Stimulated activated CD8-positive, alpha-beta memory T cell treated with anti-CD3 and anti-CD28 coated beads, Interleukin-4, amount 100 ng/mL, for 4 hours (primary cell): ENCODE data around the gene RAD51AP2.
"Not testable (repeated sequence)": the region's sequence is repeated elsewhere in the genome, so short reads cannot be mapped to it uniquely, and the experiment has no call there.

Experiments
- DNase-seq, 2 donors: peaks; one replicate each; pipeline ENCODE4 v3.0.0-alpha.2; 2020; ENCODE audit warnings: low read depth in 2 of 2, low spot score in 1 of 2

RAD51AP2 gene

DNA sequence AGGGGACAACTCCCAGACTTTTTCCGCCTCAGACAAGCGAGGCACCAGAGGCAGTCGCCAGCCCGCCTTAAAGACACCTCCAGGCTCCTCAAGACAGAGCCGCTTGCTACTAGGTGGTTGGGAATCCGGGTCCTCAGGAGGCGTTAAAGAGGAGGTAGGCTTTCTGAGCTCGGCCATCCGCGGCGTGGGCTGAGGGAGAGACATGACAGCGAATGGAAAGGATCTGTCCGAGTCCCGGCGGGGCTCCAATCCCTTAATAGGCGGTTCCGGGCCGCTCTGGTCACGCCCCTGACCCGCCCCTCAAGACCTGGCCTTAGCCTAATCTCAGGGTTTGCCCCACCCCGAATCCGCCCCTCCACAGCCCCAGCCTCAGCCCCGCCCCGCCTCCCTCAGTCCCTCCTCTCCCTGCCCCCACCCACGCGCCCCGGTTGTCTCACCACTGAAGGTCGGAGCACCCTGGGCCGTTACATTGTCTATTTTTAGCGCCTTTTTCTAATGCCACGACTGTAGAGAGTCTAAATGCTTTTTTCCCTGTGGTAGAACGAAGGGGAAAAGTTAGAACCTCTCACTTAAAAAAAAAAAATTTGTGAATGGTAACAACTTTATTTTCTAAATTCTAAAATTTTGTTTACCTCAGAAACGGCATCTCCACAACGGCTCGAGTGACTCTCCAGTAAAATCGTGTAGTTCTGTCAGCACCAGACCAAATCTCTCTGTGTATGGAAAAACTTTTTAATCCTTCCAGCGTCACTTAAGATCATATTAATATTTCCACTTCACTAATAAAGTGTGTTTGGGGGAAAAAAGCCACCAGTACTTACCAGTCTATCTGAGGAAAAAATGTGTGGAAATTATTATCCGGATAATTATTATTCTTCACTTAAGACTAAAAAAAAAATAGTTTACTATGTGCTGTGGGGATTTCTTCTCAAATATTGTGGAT is at the start of gene RAD51AP2:
Gene RAD51AP2 (minus strand): TSS at position 229 of the 943 bp plus-strand sequence. CDS start 25 bp downstream, at position 204.
- DNase-seq: no peak

GRCh38 chr2:17565726-17566125 is 47.5 kb upstream of the RAD51AP2 start:
- not testable (repeated sequence) for DNase-seq

GRCh38 chr2:17558878-17559277 is 40.6 kb upstream of the RAD51AP2 start:
- DNase-seq: no peak

- DNase-seq: no peak
These were observed 39.8 kb upstream of the RAD51AP2 start for GRCh38 chr2:17558053-17558452.

DNA sequence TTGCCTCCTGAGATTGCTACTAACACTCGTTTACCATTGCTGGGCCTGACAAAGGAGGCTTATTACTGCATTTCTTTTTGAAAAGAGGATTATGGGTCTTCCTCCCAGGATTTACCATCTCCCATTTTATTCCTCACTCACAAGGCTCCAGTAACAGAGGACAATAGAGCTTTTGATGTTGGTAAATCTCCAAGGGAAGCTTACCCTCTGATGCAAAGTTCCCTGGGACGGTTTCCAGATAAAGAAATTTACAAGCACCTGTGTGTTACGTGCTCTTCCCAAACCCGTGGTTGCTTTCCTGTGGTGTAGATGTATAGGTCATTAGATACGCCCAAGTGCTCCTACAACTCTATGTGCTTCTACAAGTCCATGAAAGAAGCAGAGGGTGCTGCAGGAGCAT is 39.4 kb upstream of the RAD51AP2 start:
- DNase-seq: no peak

GRCh38 chr2:17555150-17555549 is 36.9 kb upstream of the RAD51AP2 start:
- no peak for DNase-seq

GRCh38 chr2:17550907-17551306 is 32.7 kb upstream of the RAD51AP2 start:
- DNase-seq: no peak

- DNase-seq: no peak
These were observed 29.5 kb upstream of the RAD51AP2 start for GRCh38 chr2:17547737-17548136.

DNA sequence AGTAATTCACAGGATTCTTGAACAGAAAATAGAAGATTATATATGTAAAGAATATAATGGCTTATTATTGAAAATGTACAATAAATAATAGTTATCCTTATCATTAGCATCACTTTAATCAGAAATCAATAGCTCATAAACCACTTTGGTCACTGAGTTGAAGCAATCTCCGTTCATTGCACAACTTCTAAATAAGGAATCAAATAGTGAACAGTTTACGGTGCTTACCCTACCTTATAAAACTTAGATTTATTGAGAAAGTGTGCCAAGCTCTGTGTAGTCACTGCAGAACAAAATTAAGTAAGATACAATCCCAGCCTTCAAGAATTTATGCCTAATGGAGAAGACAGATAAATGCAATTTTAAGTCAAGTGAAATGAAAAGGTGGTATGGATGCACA is 29.0 kb upstream of the RAD51AP2 start:
- no peak for DNase-seq

GRCh38 chr2:17545680-17546613 is 27.7 kb upstream of the RAD51AP2 start:
- DNase-seq: no peak

DNA sequence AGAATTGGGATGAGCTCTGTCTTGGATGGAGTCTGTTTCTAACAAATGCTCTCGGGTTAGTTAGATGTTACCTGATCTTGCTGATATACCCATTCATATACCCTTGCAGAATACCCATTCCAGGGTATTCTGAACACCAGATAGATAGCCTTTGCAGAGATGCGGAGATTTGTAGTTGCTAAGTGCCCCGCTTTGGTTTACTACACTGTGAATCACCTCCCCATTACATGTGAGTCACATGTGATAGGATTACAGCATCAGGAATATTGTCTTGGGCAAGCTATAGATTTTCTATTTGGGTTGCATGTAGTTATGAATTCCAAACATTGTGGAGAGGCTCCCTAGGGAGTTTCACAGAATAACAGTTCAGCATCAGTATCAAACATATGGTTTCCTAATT is 26.0 kb upstream of the RAD51AP2 start:
- DNase-seq: no peak

- DNase-seq: no peak
These were observed 25.6 kb upstream of the RAD51AP2 start for GRCh38 chr2:17543848-17544247.

DNA sequence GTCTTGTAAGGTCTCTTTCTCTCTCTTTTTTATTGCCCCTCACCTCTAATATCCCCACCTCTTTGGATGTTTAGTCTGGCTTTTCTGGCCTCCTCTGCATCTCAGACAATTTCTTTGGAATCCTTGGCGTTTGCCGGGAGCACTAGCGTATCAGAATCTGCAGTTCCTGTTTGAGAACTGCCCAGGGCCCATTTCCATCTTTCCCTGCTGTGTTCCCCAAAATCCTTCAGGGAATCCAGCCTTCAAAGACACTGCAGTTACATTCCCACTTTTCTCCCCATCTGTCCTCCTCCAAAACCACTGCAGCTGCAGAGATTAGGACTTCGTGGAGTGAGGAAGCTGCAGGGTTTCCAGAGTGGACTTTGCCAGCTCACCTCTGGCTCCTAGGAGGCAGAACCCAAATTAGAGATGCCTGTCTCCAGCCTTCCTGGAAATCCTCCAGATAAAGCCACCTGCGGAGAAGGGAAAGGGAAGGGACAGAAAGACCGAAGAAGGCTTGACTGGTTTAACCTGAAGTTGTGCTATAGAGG is 25.0 kb upstream of the RAD51AP2 start:
- DNase-seq: no peak

- no peak for DNase-seq
These were observed 24.2 kb upstream of the RAD51AP2 start for GRCh38 chr2:17542471-17542870.

- DNase-seq: no peak
These were observed 23.3 kb upstream of the RAD51AP2 start for GRCh38 chr2:17541531-17541950.

DNA sequence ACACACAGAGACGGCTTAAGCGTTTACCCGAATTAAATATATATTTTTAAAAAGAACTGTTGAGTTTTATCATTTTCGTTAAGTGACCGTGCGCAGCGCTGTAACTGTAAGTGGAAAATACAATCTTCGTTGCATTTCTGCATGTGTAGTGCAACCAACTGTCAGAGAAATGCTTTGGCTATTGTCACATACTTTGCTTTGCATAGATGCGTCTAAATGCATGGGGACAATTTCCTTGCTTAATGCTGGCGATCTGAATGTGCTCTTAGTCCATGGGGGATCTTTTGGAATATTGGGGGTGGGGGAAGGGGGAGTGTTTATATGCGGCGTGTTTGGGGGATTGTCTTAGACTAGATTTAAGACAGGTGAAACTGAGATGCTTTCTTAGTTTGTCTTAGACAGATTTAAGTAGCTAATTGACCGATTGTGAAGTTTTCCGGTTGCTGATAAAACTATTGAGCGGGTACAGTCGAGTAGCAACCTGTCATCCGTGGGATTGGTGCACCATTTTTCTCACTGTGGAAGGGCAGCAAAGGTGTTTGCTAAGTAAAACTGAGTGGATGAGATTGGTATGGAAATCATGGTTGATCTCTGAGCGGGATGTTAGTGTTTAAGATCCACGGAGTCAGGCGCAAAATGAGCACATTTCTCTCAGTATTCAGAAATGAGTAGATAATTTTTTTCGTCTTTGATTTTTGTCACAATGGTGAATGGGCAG is 22.7 kb upstream of the RAD51AP2 start:
- DNase-seq: no peak

DNA sequence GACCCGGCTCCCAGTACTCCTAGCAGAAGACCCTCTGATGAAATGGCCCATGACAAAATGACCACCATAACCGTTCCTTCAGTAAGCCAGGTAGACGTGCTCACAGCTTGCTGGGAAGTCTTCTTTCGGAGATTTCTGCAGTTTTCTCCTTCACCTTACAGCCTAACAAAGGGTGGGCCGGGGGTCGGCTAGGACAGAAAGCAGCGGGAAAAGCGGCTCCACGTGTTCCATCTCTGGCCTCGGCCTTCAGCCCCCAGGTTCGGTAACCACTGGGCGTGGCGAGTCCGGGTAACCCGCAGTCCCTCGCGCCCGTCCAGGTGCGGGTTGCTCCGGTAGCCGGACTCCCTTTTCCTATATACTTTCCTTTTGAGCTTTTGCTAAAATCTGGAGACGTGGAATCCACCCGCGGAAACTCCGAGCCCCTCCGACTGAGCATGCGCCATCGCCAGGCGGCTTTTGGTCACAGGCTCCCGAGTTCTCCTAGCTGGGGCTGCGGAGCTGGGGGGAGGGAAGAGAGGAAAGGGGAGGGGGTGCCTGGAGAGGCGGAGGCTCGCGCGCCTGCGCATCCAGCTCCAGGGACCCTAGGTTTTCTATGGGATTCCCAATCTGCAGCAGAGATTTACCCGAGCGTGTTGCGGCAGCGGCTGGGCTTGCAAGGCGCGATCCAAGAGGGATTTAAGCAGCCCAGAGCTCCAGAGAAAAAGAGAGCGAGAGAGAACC is 22.0 kb upstream of the RAD51AP2 start, which contains the start of gene VSNL1:
Gene VSNL1 (plus strand): TSS at position 604 of the 720 bp plus-strand sequence. CDS start 51,379 bp downstream, outside the sequence.
- no peak for DNase-seq

- no peak for DNase-seq
These were observed 21.4 kb upstream of the RAD51AP2 start for GRCh38 chr2:17539611-17540092.

- no peak for DNase-seq
These were observed 20.8 kb upstream of the RAD51AP2 start for GRCh38 chr2:17538844-17539554.
